ENCODE measurements around the gene DEF6. TPM values are rescaled to one million over a fixed set of nuclear protein-coding genes. Genes with fewer than 3 reads are reported as not detected.

Gene DEF6
- total RNA-seq, 3 donors from 2014 or later (not counting 1 experiment from before 2014, with no cell fraction given) = 232 to 297 (median 241) TPM

DNA sequence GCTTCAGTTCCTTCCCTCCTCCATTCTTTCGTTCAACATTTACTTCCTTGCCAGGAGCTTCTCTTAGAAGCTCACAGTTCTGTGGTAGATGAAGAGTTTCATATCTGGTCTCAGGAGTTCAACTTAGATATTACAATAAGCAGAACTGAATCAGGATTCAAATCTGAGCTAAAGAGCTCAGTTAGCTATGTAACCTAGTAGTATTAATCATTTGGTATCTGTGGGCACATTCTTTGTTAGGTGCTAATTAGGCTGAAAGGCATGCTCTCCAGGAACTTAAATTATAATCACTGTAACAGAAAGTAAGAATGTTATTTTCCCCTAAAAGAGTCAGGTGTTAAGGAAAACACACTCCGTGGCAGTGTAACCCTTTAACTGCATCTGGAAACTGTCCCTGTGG lies 29.7 kb upstream of the DEF6 start:
- Histone ChIP-seq H3K27ac (ENCODE audit: low read length) (no peak overlapping the region), H3K27me3 (ENCODE audit: control insufficient read depth, insufficient read depth, low read length) (no peaks in the 10 kb centered on the region), H3K4me1 (ENCODE audit: control insufficient read depth, insufficient read depth, low read length) (no peaks in the 10 kb centered on the region), H3K9me3 (ENCODE audit: control insufficient read depth, insufficient read depth, low read length) (no peaks in the 10 kb centered on the region), H3K36me3 (ENCODE audit: control insufficient read depth, insufficient read depth, low read length) (no peaks in the 10 kb centered on the region), H3K4me3 (ENCODE audit: low read length) (no peak overlapping the region)
- TF ChIP-seq, protein P1, sequence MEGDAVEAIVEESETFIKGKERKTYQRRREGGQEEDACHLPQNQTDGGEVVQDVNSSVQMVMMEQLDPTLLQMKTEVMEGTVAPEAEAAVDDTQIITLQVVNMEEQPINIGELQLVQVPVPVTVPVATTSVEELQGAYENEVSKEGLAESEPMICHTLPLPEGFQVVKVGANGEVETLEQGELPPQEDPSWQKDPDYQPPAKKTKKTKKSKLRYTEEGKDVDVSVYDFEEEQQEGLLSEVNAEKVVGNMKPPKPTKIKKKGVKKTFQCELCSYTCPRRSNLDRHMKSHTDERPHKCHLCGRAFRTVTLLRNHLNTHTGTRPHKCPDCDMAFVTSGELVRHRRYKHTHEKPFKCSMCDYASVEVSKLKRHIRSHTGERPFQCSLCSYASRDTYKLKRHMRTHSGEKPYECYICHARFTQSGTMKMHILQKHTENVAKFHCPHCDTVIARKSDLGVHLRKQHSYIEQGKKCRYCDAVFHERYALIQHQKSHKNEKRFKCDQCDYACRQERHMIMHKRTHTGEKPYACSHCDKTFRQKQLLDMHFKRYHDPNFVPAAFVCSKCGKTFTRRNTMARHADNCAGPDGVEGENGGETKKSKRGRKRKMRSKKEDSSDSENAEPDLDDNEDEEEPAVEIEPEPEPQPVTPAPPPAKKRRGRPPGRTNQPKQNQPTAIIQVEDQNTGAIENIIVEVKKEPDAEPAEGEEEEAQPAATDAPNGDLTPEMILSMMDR (IDR thresholded peaks at IDR 0.05) = no peak
- Mint-ChIP-seq H3K9me3 (no peaks in the 10 kb centered on the region), H3K4me1 (peaks cover 26 to 27% of the 10 kb centered on the region in 2 donors), H3K36me3 (no peaks in the 10 kb centered on the region), H3K27ac (no peak overlapping the region), H3K4me3 (no peak overlapping the region), H3K27me3 (ENCODE audit: low read depth in 2 of 2) (no peaks in the 10 kb centered on the region)
- DNase-seq = no peak
- intact Hi-C loops (cut with micrococcal nuclease) = no loop called here
- 100% methylated on average over 1 of the region's 2 CpGs for WGBS (ENCODE audit: insufficient coverage)
- ATAC-seq = no peak

DNA sequence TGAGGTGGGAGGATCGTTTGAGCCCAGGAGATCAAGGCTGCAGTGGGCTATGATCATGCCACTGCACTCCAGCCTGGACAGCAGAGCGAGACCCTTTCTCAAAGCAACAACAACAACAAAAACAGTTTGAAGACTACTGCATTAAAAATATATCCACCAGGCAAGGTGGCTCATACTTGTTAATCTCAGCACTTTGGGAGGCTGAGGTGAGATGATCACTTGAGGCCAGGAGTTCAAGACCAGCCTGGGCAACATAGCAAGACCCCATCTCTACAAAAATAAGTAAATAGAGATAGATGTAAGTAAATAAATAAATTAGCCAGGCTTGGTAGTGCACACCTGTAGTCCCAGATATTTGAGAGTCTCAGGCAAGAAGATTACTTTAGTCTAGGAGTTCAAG lies 25.6 kb upstream of the DEF6 start:
- intact Hi-C loops (cut with micrococcal nuclease) = no loop called here
- WGBS (ENCODE audit: insufficient coverage) = 93% methylated on average over 2 of the region's 2 CpGs
- Histone ChIP-seq H3K36me3 (ENCODE audit: control insufficient read depth, insufficient read depth, low read length) (no peaks in the 10 kb centered on the region), H3K27me3 (ENCODE audit: control insufficient read depth, insufficient read depth, low read length) (no peaks in the 10 kb centered on the region), H3K27ac (ENCODE audit: low read length) (no peak overlapping the region), H3K9me3 (ENCODE audit: control insufficient read depth, insufficient read depth, low read length) (no peaks in the 10 kb centered on the region), H3K4me3 (ENCODE audit: low read length) (no peak overlapping the region), H3K4me1 (ENCODE audit: control insufficient read depth, insufficient read depth, low read length) (no peaks in the 10 kb centered on the region)
- ATAC-seq = no peak
- Mint-ChIP-seq H3K9me3 (no peaks in the 10 kb centered on the region), H3K27me3 (ENCODE audit: low read depth in 2 of 2) (no peaks in the 10 kb centered on the region), H3K36me3 (no peaks in the 10 kb centered on the region), H3K4me1 (peaks cover 5 to 8% of the 10 kb centered on the region in 2 donors), H3K4me3 (no peak overlapping the region), H3K27ac (no peak overlapping the region)
- TF ChIP-seq, protein P1 (IDR thresholded peaks at IDR 0.05) = no peak
- no peak for DNase-seq

DNA sequence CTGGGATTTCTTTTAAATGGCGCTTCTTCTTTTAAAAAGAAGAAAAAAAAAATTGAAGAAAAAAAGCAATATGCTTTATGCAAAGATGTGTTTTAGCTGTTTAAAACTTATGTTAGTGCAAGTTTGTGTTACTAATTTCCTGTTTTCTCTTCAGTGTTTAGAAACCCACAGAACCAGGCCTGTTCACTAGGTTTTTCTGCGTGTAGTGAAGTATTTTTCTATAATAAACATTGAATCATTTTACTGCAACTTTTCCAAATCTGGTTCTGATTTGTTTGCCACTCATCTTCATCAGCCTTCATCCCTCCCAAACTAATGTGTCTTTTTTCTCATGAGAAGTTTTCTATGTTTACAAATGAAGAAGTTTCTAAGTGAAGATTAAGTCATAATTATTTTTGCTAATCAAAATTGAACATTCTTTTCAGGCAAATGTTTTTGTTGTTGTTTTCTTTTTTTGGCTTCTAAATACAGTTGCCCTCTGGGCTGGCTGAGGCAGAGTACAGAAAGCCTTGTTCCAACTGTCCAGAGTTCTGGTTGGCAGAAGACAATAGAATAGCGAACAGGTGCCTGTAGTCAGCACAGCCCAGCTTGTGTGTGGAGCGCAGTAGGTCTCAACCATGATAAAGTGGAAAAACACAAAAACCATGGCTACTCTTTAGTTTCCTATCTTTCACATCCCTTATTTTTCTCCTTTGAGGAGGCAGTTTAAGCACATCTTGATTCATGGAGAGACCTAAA lies 23.6 kb upstream of the DEF6 start:
- DNase-seq = no peak
- Histone ChIP-seq H3K36me3 (ENCODE audit: control insufficient read depth, insufficient read depth, low read length) (no peaks in the 10 kb centered on the region), H3K4me1 (ENCODE audit: control insufficient read depth, insufficient read depth, low read length) (no peaks in the 10 kb centered on the region), H3K27ac (ENCODE audit: low read length) (no peak overlapping the region), H3K9me3 (ENCODE audit: control insufficient read depth, insufficient read depth, low read length) (no peaks in the 10 kb centered on the region), H3K27me3 (ENCODE audit: control insufficient read depth, insufficient read depth, low read length) (no peaks in the 10 kb centered on the region), H3K4me3 (ENCODE audit: low read length) (no peak overlapping the region)
- Mint-ChIP-seq H3K4me1 (peaks cover 13 to 17% of the 10 kb centered on the region in 2 donors), H3K9me3 (no peaks in the 10 kb centered on the region), H3K36me3 (no peaks in the 10 kb centered on the region), H3K27me3 (ENCODE audit: low read depth in 2 of 2) (no peaks in the 10 kb centered on the region), H3K4me3 (no peak overlapping the region), H3K27ac (no peak overlapping the region)
- 97% methylated on average over 2 of the region's 4 CpGs for WGBS (ENCODE audit: insufficient coverage)
- intact Hi-C loops (cut with micrococcal nuclease) = no loop called here
- no peak for ATAC-seq
- TF ChIP-seq, protein P1 (IDR thresholded peaks at IDR 0.05) = no peak
